ENCODE data around the gene LMTK2.
A peak's percentile ranks its signal among the peaks of the same experiment; 100 is the strongest.

The LMTK2 gene

GRCh38 chr7:98106647-98107312, at the start of gene LMTK2:
TSS of gene LMTK2 (plus strand) at chr7:98106862. CDS start at chr7:98107178, 316 bp downstream.
- DNase-seq = peak; percentile 76

DNA sequence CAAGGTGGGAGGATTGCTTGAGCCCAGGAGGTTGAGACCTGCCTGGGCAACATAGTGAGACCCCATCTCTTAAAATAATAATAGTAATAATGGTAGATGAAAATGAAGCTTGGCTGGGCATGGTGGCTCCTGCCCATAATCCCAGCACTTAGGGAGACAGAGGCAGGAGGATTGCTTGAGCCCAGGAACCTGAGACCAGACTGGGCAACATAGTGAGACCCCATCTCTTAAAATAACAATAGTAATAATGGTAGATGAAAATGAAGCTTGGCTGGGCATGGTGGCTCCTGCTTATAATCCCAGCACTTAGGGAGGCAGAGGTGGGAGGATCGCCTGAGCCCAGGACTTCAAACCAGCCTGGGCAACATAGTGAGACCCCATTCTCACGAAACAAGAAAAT, 49.5 kb upstream of the LMTK2 start:
- no peak for DNase-seq

- no peak for DNase-seq
Measured at GRCh38 chr7:98058186-98058585, 48.5 kb upstream of the LMTK2 start.

GRCh38 chr7:98064233-98064632, 42.4 kb upstream of the LMTK2 start:
- DNase-seq = no peak

DNA sequence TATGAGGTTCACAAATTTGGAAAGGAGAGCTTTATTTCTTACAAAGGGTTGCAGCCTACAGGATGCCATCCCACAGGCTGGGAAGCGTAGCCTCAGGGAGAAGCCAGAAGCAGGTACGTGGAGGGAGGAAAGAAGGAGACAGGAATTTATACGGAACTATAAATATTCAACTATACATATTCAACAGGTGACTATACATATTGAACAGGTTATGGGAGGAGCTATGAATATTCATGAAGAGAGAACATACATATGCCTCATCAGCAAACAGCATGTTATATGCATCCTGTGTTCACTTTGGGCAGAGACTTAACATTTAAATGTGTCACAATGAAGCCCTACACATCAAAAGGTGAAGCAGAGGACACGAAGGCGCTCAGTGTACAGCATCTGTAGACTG, 40.5 kb upstream of the LMTK2 start:
- no peak for DNase-seq

- DNase-seq = no peak
Measured at GRCh38 chr7:98066934-98067507, 39.6 kb upstream of the LMTK2 start.

DNA sequence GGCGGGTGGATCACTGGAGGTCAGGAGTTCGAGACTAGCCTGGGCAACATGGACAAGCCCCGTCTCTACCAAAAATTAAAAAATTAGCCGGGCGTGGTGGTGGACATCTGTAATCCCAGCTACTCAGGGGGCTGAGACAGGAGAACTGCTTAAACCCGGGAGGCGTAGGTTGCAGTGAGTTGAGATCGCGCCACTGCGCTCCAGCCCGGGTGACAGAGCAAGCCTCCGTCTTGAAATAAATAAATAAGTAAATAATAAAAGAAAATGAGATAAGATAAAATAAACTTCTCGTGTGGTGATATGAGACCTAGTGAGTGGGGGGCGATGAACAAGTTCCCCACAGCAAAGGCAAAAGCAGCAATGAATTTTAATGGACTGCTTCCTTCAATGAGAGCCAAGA, 33.6 kb upstream of the LMTK2 start:
- DNase-seq = no peak

DNA sequence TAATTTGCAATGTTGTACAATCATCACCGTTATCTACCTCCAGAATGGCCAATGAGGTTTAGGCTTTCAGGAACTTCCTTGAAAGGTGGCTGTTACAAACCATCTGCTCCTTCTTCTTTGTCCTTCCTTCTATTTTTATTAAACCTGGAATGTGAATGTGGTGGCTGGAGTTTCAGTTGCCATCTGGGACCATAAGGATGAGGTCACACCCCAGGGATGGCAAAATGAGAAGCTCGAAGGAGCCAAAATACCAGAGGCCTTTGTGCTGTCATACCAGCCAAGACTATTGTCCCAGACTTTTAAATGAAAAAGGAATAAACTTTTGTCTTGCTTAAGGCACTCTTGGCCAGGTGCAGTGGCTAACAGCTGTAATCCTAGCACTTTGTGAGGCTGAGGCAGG, 30.9 kb upstream of the LMTK2 start:
- DNase-seq = no peak

DNA sequence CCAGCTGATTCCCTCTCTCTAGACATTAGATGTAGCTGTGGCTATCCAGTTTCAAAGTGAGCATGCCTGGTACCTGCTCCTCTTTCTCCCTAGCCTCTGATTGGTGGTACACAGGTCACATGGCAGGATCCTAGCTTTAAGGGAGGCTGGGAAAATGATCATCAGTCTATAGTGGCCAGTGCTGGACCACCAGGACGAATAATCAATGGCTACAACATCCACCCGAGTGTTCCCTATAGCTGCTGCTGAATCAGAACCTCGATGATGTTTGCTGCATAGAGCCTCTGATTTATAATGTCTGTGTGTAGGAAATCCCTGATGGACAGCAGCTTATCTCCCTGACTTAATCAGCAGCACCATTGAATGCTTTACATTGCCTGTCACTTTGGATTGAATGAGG, 28.9 kb upstream of the LMTK2 start:
- DNase-seq = no peak

DNA sequence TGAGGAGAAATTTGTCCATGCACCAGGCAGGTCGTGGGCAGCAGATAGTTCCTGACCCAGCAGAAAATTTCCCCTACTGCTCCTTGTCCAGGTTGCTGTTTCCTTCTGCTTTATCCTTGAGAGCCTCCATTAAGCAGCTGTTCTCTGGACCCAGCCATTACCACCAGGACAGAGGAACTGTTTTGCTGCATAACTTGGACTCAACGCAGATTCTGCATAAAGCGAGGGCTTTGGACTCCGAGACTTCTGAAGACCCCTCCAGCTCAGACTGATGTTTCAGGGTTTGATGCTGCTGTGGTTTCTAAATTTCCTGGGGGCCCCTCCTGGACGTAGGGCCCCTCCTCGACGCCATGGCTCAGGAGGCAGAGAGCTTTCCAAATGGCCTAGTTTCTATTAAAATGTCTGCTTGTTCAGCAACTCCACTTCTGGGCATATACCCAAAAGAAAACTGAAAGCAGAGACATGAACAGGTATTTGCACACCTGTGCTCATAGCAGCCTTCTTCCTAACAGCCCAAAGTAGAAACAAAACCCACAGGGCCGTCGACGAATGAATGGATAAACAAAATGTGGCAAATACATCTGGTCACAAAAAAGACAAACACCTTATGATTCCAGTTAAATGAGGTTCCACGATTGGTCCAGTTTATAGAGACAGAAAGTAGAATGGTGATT, 28.3 kb upstream of the LMTK2 start:
- no peak for DNase-seq

GRCh38 chr7:98079891-98080648, 26.6 kb upstream of the LMTK2 start:
- DNase-seq = peak; percentile 66

GRCh38 chr7:98081319-98081718, 25.3 kb upstream of the LMTK2 start:
- DNase-seq = no peak

GRCh38 chr7:98084631-98085030, 22.0 kb upstream of the LMTK2 start:
- no peak for DNase-seq

DNA sequence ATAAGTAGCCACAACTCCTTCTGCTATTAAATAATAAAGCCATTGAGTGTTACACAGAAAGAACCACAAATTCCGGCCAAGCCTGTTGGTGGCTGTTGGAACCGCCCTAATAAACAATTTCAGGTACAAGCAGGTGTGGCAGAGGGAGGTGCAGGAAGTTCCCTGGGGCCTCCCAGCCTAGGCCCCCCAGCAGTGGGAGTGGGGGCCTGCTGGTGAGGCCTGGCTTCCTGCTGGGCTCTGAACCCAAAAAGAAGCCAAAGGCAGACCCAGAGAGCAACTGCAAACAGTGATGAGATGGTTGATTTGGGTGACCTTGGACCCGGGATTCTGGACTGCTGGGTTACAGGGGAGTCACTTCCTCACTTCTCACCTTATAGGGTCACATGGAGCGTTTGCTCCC, 21.0 kb upstream of the LMTK2 start:
- DNase-seq = no peak

- DNase-seq = no peak
Measured at GRCh38 chr7:98086281-98086718, 20.4 kb upstream of the LMTK2 start.

GRCh38 chr7:98088109-98088508, 18.6 kb upstream of the LMTK2 start:
- no peak for DNase-seq

GRCh38 chr7:98090116-98090515, 16.5 kb upstream of the LMTK2 start:
- DNase-seq = no peak

GRCh38 chr7:98091061-98091460, 15.6 kb upstream of the LMTK2 start:
- no peak for DNase-seq

DNA sequence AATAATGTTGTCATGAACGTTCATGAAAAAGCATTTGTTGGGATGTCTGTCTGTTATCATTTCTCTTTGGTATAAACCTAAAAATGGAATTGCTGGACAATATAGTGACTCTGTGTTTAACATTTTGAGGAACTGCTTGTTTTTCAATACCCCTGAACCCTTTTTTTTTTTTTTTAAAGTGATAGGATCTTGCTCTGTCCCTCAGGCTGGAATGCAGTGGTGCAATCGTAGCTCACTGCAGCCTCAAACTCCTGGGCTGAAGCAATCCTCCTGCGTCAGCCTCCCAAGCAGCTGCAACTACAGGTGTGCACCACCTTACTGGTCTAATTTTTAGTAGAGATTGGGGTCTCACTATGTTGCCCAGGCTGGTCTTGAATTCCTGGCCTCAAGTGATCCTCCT, 15.1 kb upstream of the LMTK2 start:
- no peak for DNase-seq

- no peak for DNase-seq
Measured at GRCh38 chr7:98097042-98097645, 9.5 kb upstream of the LMTK2 start.

GRCh38 chr7:98100088-98100487, 6.6 kb upstream of the LMTK2 start:
- no peak for DNase-seq

GRCh38 chr7:98102170-98102569, 4.5 kb upstream of the LMTK2 start:
- DNase-seq = no peak

GRCh38 chr7:98105942-98106544, 619 bp upstream of the LMTK2 start:
- no peak for DNase-seq
